HCEC 1CT (cell line): Measurements from ENCODE around the gene GLP2R.
"Not testable (repeated sequence)": the region's sequence is repeated elsewhere in the genome, so short reads cannot be mapped to it uniquely, and the experiment has no call there.

ENCODE experiments used
- DNase-seq: peaks from one replicate; pipeline ENCODE4 v3.0.0-alpha.2; 2017

GLP2R gene

DNA sequence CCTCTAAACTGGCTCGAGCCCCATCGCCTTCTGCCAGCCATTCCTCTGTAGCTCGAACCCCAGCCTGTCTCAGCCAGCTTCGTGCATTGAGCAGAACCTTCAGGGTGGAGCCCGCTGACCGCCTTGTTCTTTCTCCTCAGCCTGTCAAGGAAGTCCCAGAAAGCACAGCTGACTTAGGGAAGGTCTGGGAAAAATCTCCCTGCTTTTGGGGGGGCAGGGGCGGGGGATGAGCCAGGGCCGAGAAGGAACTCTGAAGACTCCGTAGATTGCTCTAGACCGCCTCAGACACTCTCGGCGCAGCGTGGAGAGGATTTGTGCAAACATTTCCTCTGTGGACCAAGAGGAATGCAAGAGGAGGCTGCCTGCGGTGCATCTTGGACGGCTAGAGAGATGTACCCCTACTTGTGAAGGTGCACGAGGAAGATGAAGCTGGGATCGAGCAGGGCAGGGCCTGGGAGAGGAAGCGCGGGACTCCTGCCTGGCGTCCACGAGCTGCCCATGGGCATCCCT, at the start of gene GLP2R:
TSS of gene GLP2R (plus strand) at position 284 of the 510 bp plus-strand sequence. CDS start at position 424, 140 bp downstream.
- DNase-seq, result no peak

DNA sequence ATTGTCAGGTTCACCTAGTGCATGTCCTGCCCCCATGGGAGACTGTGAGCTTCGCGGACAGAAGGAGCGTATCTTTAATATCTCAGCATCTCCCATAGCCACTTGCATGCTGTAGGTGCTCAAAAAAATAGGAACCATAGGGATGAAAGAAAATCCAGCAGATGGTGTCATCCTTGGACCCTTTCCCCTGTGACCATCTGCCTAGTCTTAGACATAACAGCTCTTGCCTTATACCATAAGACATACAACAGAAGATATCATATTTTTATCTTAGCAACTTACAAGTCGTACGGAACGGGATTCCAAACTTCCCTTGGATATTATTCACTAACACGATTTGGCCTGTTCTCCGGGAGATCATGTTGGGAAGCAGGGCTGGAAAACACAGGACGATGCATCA, 48.8 kb upstream of the GLP2R start:
- no peak for DNase-seq

DNA sequence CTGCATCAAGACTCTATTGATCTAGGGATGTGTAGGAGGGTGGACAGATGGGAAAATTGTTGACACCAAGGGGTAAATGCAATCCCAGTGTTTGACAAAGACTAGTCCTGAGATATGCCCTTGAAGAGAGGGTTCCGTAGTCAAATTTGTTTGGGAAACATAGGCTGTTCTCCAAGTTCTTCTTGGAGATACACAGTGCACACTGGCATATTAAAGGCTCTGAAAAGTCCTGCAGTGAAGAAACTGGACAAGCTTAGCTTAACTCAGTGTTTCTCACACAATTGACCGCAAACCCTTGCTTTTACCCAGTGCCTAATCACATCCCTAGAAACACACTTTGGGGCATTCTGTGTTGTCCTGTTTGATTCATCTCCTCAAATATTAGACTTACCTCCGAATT, 45.2 kb upstream of the GLP2R start:
- no peak for DNase-seq

- no peak for DNase-seq
Observed at GRCh38 chr17:9783050-9783449, 42.7 kb upstream of the GLP2R start.

DNA sequence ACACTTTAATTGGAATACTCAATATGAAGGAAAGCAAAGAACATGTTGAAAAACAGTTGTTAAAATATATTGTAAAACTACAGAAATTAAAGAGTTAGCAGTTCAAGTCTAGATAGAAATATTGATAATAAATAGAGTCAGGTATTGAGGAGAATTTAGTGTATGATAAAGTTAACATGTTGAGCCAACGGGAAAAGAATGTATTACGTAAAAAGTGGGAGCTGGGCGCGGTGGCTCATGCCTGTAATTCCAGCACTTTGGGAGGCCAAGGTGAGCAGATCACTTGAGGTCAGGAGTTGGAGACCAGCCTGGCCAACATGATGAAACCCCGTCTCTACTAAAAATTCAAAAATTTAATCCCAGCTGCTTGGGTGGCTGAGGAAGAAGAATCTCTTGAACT, 42.3 kb upstream of the GLP2R start:
- not testable (repeated sequence) for DNase-seq

DNA sequence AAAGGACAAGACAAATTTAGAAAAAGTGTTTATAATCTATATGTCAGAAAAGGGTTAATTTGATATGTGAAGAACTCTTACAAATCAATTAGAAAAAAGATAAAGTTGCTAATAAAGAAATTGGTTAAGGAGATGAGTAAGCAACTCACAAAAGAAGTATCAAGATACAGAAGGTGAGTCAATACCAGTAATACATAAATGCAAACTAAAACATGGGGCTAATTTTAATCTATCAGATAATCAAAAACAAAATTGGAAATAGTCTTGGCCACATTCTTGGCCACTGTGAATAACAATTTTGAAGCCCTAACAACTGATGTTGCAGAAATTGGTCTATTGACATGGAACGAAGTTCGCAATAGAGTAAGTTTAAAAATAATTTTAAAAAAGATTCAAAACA, 41.2 kb upstream of the GLP2R start:
- DNase-seq, result no peak

GRCh38 chr17:9788601-9789000, 37.1 kb upstream of the GLP2R start:
- no peak for DNase-seq

DNA sequence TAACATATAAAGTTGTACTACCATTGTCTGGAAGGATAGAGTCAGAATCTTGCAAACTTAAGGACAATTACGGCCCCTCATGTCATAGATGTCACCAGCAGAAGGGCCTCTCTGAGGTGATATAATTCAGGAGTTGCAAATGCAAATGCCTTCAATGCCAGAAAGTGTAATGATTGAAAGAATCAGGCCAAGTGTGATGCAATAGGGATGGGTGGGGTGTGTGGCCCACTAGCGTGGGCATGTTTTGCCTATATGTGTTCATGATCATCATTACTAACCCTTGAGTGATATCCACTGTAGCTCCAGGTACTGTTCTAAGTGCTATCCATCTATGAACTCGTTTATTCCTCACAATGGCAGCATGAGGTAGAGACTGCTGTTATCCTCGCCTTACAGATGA, 35.4 kb upstream of the GLP2R start:
- DNase-seq, result no peak

DNA sequence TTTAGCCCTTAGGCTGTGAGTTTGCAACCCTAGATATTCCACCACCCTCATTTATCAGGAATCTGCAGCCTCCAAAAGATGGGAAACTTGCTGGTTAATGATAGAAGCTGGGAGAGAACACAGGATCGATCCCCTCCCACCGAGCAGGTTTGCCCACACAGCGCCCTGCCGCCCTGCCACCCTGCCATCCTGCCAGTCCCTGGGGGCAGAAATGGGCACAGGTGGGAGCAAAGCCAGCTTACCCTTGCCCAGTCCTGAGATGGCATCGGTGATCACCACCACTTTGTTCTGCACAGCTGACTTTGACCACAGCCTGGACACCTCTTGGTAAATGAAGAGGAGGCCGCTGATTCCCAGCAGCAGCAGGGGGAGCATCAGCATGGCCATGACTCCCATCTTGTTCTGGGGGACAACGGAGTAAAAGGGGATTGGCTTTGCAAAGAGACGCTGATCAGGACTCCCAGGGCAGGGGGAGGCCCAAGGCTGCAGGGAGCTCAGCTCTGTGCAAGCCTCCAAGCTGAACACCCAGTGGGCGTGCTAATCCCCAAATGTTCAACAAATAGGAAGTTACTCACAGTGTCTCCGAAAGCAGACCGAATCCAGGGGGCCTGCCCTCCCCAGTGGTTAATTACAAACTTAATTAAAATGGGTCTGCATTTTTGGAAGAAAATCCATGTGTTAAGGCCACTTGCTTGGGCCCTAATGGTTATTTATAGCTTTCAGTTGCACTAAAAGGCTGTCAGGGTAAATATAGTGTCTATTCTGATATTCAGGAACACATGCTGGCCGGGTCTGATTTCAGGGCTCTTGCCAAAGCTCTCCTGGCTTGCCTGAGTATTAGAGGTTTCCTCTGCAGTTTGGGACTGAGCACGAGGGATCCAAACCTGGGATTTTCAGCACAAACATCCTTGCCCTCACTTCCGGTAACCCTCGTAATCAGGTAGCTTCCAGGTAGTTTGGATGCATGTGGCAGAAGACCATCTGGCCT, 34.5 kb upstream of the GLP2R start, which contains the start of gene DHRS7C:
TSS of gene DHRS7C (minus strand) at position 704 of the 988 bp plus-strand sequence. CDS start at position 396, 308 bp downstream.
- DNase-seq, result no peak

- DNase-seq, result no peak
Observed at GRCh38 chr17:9792181-9792840, 33.4 kb upstream of the GLP2R start.

- no peak for DNase-seq
Observed at GRCh38 chr17:9798008-9798407, 27.7 kb upstream of the GLP2R start.

- DNase-seq, result no peak
Observed at GRCh38 chr17:9798724-9799123, 27.0 kb upstream of the GLP2R start.

DNA sequence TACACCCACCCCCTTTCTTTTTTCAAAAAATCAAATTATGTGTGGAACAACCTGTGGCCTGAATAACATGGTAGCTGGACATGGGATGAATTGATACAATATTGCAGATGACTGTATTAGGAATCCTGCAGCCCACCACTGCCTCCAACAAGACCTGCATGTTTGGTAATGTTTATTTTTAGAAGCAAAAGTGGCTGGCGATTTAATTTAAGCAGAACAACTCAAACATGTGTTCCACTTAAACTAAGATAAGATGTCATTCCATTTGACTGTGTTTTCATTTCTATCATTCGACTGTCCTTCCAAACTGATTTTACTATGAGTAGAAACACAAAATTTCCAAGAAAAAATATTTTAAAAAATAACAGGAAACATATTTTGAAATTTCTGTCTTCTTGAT, 24.2 kb upstream of the GLP2R start:
- no peak for DNase-seq

DNA sequence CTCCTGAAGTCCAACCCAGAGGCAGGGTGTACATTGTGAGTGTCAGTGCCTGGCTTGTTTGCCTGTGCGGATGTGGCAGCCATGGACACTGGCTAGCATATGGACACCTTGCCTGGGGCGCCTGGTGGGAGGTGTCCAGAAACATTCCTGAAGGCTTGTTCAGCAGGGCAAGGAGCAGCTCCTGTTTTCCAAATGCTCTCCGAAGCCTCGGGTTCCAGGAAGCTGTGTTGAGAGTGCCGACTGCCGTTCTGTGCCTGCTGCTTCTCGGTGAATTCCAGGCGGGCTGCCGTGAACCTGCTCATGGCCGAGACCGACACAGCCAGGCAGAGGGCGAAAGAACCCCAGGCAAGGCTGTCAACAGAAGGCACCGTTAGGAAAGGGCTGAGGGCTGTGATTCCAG, 23.4 kb upstream of the GLP2R start:
- no peak for DNase-seq

DNA sequence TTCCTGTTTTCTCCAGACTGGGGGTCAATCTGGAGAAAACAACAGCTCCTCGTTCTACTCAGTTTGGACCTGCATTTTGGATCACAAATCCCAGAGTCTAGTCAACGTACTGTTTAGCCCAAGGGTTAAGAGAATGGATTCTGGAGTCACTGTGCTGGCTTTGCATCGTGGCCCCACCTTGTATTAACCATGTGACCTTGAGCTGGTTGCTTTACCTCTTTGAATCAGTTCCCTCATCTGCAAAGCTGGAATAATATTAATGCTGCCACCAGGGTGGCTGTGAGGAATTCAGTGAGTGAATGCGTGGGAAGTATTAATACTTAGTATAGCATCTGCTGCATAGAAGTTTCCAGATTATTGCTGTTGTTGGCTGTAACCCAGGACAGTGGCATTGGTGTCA, 23.0 kb upstream of the GLP2R start:
- DNase-seq, result no peak

DNA sequence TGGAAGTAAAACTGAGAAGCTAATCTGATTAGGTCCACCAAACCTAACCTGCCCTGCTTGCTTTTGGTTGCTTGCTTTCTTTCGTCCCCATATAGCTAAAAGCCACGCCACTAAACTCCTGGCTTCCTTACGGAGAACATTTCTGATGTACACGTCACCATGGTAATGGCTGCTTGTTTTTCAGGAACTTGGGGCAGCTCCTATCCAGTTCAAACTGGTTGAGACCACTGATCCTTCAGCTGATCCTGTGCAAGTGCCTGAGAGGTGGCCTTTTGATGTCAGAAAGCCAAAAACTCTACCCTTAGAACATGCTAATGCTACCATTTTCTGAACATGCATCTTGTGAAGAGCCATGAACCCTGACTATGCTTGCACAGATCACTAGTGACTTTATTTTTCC, 20.0 kb upstream of the GLP2R start:
- DNase-seq, result no peak

GRCh38 chr17:9806699-9807098, 19.0 kb upstream of the GLP2R start:
- DNase-seq, result no peak

DNA sequence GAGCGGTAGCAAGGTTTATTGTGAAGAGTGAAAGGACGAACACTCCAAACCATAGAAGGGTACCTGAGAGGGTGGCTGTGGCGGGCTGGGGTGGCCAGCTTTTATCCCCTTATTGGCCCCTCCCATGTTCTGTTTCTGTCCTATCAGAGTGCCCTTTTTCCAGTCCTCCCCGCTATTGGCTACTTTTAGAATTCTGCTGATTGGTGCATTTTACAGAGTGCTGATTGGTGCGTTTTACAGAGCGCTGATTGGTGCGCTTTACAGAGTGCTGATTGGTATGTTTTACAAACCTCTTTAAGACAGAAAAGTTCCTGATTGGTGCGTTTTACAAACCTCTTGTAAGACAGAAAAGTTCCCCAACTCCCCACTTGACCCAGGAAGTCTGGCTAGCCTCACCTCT, 16.3 kb upstream of the GLP2R start:
- DNase-seq, result no peak

- no peak for DNase-seq
Observed at GRCh38 chr17:9810100-9810949, 15.4 kb upstream of the GLP2R start.

- DNase-seq, result no peak
Observed at GRCh38 chr17:9811086-9811485, 14.6 kb upstream of the GLP2R start.

- no peak for DNase-seq
Observed at GRCh38 chr17:9811537-9811936, 14.2 kb upstream of the GLP2R start.

DNA sequence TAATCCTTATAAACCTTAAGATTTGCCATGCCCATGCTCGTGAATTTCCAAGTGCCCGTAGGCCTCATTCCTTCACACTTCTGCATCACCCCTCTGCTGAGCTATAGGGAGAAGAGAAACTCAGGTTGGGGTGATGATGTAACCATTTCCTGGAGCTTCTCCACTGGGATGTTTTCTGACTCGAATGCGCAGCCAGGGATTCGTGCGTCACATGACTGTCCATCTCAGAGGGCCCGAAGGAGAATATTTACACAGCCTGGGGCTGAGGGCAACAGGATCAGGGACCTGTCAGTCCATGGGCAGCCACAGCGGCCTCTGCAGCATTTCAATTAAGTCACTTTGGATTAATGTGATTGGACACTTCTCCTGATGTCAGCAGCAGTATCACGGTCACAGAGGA, 12.6 kb upstream of the GLP2R start:
- DNase-seq, result no peak
